Neuronal stem cell (in vitro differentiated cells): Measurements from ENCODE around the gene ZBTB2.

Experiments used
- DNase-seq: peaks from one replicate; pipeline ENCODE4 v3.0.0-alpha.2; 2013; ENCODE audit warnings: low spot score
- H2AFZ ChIP-seq: one replicate; pipeline ENCODE4 v1.6.1; 2013; ENCODE audit warnings: mild to moderate bottlenecking, low read length, inconsistent platforms
- H2AK5ac ChIP-seq: 2 replicates; pipeline ENCODE4 v1.6.1; 2013; ENCODE audit warnings: low read depth, mild to moderate bottlenecking, inconsistent platforms, low read length, moderate library complexity, mixed read lengths
- H2BK120ac ChIP-seq: 2 replicates; pipeline ENCODE4 v1.6.1; 2013; ENCODE audit warnings: low read depth, mild to moderate bottlenecking, inconsistent platforms, low read length, moderate library complexity, mixed read lengths
- H2BK12ac ChIP-seq: one replicate; pipeline ENCODE4 v1.6.1; 2013; ENCODE audit warnings: low read length, inconsistent platforms
- H2BK15ac ChIP-seq: 2 replicates; pipeline ENCODE4 v1.6.1; 2013; ENCODE audit warnings: mild to moderate bottlenecking, low read length, inconsistent platforms, mixed read lengths
- H2BK5ac ChIP-seq: one replicate; pipeline ENCODE4 v1.6.1; 2013; ENCODE audit warnings: inconsistent platforms, mild to moderate bottlenecking, low read length, moderate library complexity
- H3K14ac ChIP-seq: one replicate; pipeline ENCODE4 v1.6.1; 2013; ENCODE audit warnings: low read length, inconsistent platforms
- H3K18ac ChIP-seq: 2 replicates; pipeline ENCODE4 v1.6.1; 2013; ENCODE audit warnings: low read length, inconsistent platforms
- H3K23ac ChIP-seq: 2 replicates; pipeline ENCODE4 v1.6.1; 2013; ENCODE audit warnings: low read depth, mild to moderate bottlenecking, mixed read lengths, low read length, inconsistent platforms; ENCODE audit not compliant: poor library complexity
- H3K27ac ChIP-seq: replicated peaks from 3 replicates; pipeline ENCODE4 v1.5.1; 2013; ENCODE audit warnings: low read length, inconsistent platforms
- H3K27me3 ChIP-seq, 3 experiments: 2 replicates each; pipeline ENCODE4 v1.6.1; 2013; ENCODE audit warnings: low read length in 3 of 3, mild to moderate bottlenecking in 2 of 3, inconsistent platforms in 1 of 3, low read depth in 1 of 3, mixed read lengths in 1 of 3, moderate library complexity in 1 of 3; ENCODE audit not compliant: control insufficient read depth in 3 of 3, insufficient read depth in 3 of 3
- H3K36me3 ChIP-seq, 2 donors: replicated peaks in 1 of 2; 2 replicates each; pipeline ENCODE4 v1.6.1; 2013; ENCODE audit warnings: low read length in 2 of 2; ENCODE audit not compliant: control insufficient read depth in 2 of 2, insufficient read depth in 2 of 2
- H3K4ac ChIP-seq: 2 replicates; pipeline ENCODE4 v1.6.1; 2013; ENCODE audit warnings: inconsistent platforms, mild to moderate bottlenecking, low read length, moderate library complexity
- H3K4me1 ChIP-seq, 2 donors: 1 replicate in 1 of 2; 2 replicates in 1 of 2; pipeline ENCODE4 v1.6.1; 2013; ENCODE audit warnings: low read length in 2 of 2, low read depth in 1 of 2; ENCODE audit not compliant: control insufficient read depth in 2 of 2, insufficient read depth in 1 of 2
- H3K4me2 ChIP-seq: one replicate; pipeline ENCODE4 v1.6.1; 2013; ENCODE audit warnings: mild to moderate bottlenecking, low read length, inconsistent platforms; ENCODE audit not compliant: insufficient read depth, poor library complexity, severe bottlenecking
- H3K4me3 ChIP-seq, 2 donors: 2 replicates each; pipeline ENCODE4 v1.5.1; 2013; ENCODE audit warnings: low read length in 2 of 2, mild to moderate bottlenecking in 2 of 2, inconsistent platforms in 1 of 2, moderate library complexity in 1 of 2
- H3K79me1 ChIP-seq: one replicate; pipeline ENCODE4 v1.6.1; 2013; ENCODE audit warnings: low read depth, mild to moderate bottlenecking, inconsistent platforms, low read length, moderate library complexity
- H3K9ac ChIP-seq: one replicate; pipeline ENCODE4 v1.6.1; 2013; ENCODE audit warnings: mild to moderate bottlenecking, low read depth, low read length, inconsistent platforms; ENCODE audit not compliant: poor library complexity
- H3K9me3 ChIP-seq, 2 donors: replicated peaks in 1 of 2; 2 replicates each; pipeline versions ENCODE3 to v1.6.1; 2013; ENCODE audit warnings: low read length in 2 of 2, mild to moderate bottlenecking in 2 of 2, inconsistent platforms in 1 of 2, low read depth in 1 of 2, mixed read lengths in 1 of 2, moderate library complexity in 1 of 2; ENCODE audit not compliant: control insufficient read depth in 2 of 2, insufficient read depth in 1 of 2
- H4K8ac ChIP-seq: one replicate; pipeline ENCODE4 v1.6.1; 2013; ENCODE audit warnings: low read depth, mild to moderate bottlenecking, inconsistent platforms, low read length, moderate library complexity
- H4K91ac ChIP-seq: one replicate; pipeline ENCODE4 v1.6.1; 2013; ENCODE audit warnings: low read length, low read depth, mild to moderate bottlenecking, inconsistent platforms; ENCODE audit not compliant: poor library complexity
- WGBS, 2 donors: extraction: QIAGEN DNeasy Blood & Tissue Kit; methylation state at CpG; one replicate each; pipeline ENCODE4 v1.1.7; 2013; ENCODE audit warnings: missing lambda C conversion rate in 2 of 2, mixed read lengths in 1 of 2; ENCODE audit not compliant: insufficient read length in 2 of 2, insufficient replicate concordance in 1 of 2; ENCODE audit errors: extremely low coverage in 2 of 2; 5-methylcytosine and 5-hydroxymethylcytosine counted together

ZBTB2 gene

GRCh38 chr6:151432651-151433050, 41.3 kb upstream of the ZBTB2 start:
- no peak overlapping the region for H3K4me3 ChIP-seq
- no peak overlapping the region for H3K9ac ChIP-seq
- DNase-seq = no peak
- H2AFZ ChIP-seq = no peak overlapping the region
- WGBS, 2 donors = no CpG with 5 or more reads among the region's 4 CpGs
- no peak overlapping the region for H4K8ac ChIP-seq
- peaks cover 9 to 91% of the 10 kb centered on the region in 2 donors for H3K36me3 ChIP-seq
- peaks cover 0 to 5% of the 10 kb centered on the region in 2 donors for H3K4me1 ChIP-seq
- H2BK12ac ChIP-seq = no peak overlapping the region
- no peak overlapping the region for H2BK5ac ChIP-seq
- H3K27me3 ChIP-seq = no peaks in the 10 kb centered on the region
- H3K4ac ChIP-seq = no peak overlapping the region
- no peaks in the 10 kb centered on the region for H3K9me3 ChIP-seq
- H3K27ac ChIP-seq = no peak overlapping the region
- H4K91ac ChIP-seq = no peak overlapping the region
- H2BK120ac ChIP-seq = no peak overlapping the region
- no peak overlapping the region for H3K23ac ChIP-seq
- H3K4me2 ChIP-seq = no peak overlapping the region
- no peak overlapping the region for H3K18ac ChIP-seq
- no peak overlapping the region for H2AK5ac ChIP-seq
- no peaks in the 10 kb centered on the region for H3K79me1 ChIP-seq
- no peak overlapping the region for H3K14ac ChIP-seq
- H2BK15ac ChIP-seq = no peak overlapping the region

GRCh38 chr6:151431337-151431736, 40.0 kb upstream of the ZBTB2 start:
- peak overlapping the region; percentile 12 for H3K4me2 ChIP-seq
- no peak overlapping the region for H3K4ac ChIP-seq
- no peak overlapping the region for H2BK5ac ChIP-seq
- WGBS, 2 donors = no CpG with 5 or more reads among the region's 3 CpGs
- peak overlapping the region; percentile 75 for H3K27ac ChIP-seq
- no peak overlapping the region for H4K91ac ChIP-seq
- H3K14ac ChIP-seq = no peak overlapping the region
- H3K4me3 ChIP-seq = no peak overlapping the region
- peaks cover 0 to 5% of the 10 kb centered on the region in 2 donors for H3K4me1 ChIP-seq
- H2BK120ac ChIP-seq = no peak overlapping the region
- H2BK12ac ChIP-seq = no peak overlapping the region
- no peak overlapping the region for H2BK15ac ChIP-seq
- no peak overlapping the region for H3K9ac ChIP-seq
- H3K9me3 ChIP-seq = no peaks in the 10 kb centered on the region
- H3K27me3 ChIP-seq = no peaks in the 10 kb centered on the region
- no peak overlapping the region for H3K23ac ChIP-seq
- peaks cover 7 to 86% of the 10 kb centered on the region in 2 donors for H3K36me3 ChIP-seq
- no peaks in the 10 kb centered on the region for H3K79me1 ChIP-seq
- H3K18ac ChIP-seq = no peak overlapping the region
- no peak overlapping the region for H2AFZ ChIP-seq
- H4K8ac ChIP-seq = no peak overlapping the region
- H2AK5ac ChIP-seq = no peak overlapping the region
- DNase-seq = no peak

- no peak overlapping the region for H2BK15ac ChIP-seq
- no peak overlapping the region for H3K4ac ChIP-seq
- no peak overlapping the region for H3K9ac ChIP-seq
- no peaks in the 10 kb centered on the region for H3K27me3 ChIP-seq
- peaks cover 0 to 5% of the 10 kb centered on the region in 2 donors for H3K4me1 ChIP-seq
- H3K14ac ChIP-seq = no peak overlapping the region
- no peak overlapping the region for H3K18ac ChIP-seq
- H3K79me1 ChIP-seq = no peaks in the 10 kb centered on the region
- peak; percentile 48 for DNase-seq
- no peak overlapping the region for H3K4me2 ChIP-seq
- no peak overlapping the region for H2AFZ ChIP-seq
- no peak overlapping the region for H2BK5ac ChIP-seq
- no peak overlapping the region for H2AK5ac ChIP-seq
- H3K27ac ChIP-seq = peak overlapping the region; percentile 75
- no peak overlapping the region for H4K91ac ChIP-seq
- no peak overlapping the region for H3K23ac ChIP-seq
- H3K4me3 ChIP-seq = no peak overlapping the region
- H4K8ac ChIP-seq = no peak overlapping the region
- H2BK12ac ChIP-seq = no peak overlapping the region
- H3K9me3 ChIP-seq = no peaks in the 10 kb centered on the region
- no peak overlapping the region for H2BK120ac ChIP-seq
- H3K36me3 ChIP-seq = peaks cover 10 to 86% of the 10 kb centered on the region in 2 donors
- no CpG with 5 or more reads among the region's 3 CpGs for WGBS, 2 donors
Observed at GRCh38 chr6:151430886-151431285, 39.5 kb upstream of the ZBTB2 start.

- Histone ChIP-seq H2AK5ac (no peak overlapping the region), H3K27ac (no peak overlapping the region), H3K14ac (no peak overlapping the region), H2BK120ac (no peak overlapping the region), H3K36me3 (peaks cover 21 to 88% of the 10 kb centered on the region in 2 donors), H3K4me2 (no peak overlapping the region), H2BK15ac (no peak overlapping the region), H3K4ac (no peak overlapping the region), H3K23ac (no peak overlapping the region), H3K9ac (no peak overlapping the region), H3K4me3 (no peak overlapping the region), H2AFZ (no peak overlapping the region), H4K91ac (no peak overlapping the region), H2BK12ac (no peak overlapping the region), H3K79me1 (no peaks in the 10 kb centered on the region), H3K4me1 (peaks cover 0 to 5% of the 10 kb centered on the region in 2 donors), H2BK5ac (no peak overlapping the region), H3K9me3 (no peaks in the 10 kb centered on the region), H3K27me3 (no peaks in the 10 kb centered on the region), H4K8ac (no peak overlapping the region), H3K18ac (no peak overlapping the region)
- no peak for DNase-seq
- no CpG with 5 or more reads among the region's 4 CpGs for WGBS, 2 donors
Observed at GRCh38 chr6:151428093-151428735, 36.9 kb upstream of the ZBTB2 start.
